GM21423 (cell line): ENCODE measurements around the gene POLG.

Experiments
- ATAC-seq: cut with Tn5 transposase; IDR thresholded peaks from one replicate; pipeline ENCODE4 v1.9.1; 2021; ENCODE audit warnings: mild to moderate bottlenecking, moderate library complexity; ENCODE audit not compliant: unreplicated experiment

POLG gene

DNA sequence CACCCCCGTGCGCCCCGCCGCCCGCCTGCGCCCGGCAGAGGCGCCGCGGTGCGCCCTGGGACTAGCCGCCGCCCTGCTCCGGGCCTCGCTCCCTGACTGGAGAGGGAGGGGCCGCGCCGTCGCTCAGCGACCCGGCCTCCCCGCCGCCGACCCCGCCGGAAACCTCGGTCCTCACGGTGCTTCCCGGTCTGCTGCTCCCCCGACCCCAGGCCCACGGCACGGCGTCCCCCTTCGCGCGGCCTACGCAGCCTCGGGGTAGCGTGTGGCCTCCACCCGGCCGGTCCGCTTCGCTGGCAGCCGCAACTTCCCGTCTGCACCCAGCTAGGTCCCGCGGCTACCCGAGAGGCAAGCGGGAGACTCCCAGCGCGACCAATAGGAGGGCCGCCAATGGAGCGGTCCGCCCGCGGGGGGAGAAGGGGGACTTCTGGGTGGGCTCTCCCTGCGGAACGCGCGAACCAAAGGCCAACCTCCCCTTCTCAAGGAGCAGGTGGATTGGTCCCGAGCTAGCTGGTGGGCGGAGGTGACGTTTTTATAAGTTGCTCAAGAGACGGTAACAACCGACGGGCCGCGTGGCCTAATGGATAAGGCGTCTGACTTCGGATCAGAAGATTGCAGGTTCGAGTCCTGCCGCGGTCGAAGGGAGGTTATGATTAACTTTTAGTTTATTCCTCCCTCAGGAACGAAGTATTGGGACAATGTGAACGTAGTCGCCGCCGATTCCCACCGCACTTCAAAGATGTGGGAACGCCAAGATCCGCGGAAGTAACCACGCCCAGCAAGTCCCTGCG is at the start of gene POLG:
Gene POLG (minus strand): TSS at position 315 of the 788 bp plus-strand sequence. CDS start 1,070 bp downstream, outside the sequence.
- peak; percentile 90 for ATAC-seq

DNA sequence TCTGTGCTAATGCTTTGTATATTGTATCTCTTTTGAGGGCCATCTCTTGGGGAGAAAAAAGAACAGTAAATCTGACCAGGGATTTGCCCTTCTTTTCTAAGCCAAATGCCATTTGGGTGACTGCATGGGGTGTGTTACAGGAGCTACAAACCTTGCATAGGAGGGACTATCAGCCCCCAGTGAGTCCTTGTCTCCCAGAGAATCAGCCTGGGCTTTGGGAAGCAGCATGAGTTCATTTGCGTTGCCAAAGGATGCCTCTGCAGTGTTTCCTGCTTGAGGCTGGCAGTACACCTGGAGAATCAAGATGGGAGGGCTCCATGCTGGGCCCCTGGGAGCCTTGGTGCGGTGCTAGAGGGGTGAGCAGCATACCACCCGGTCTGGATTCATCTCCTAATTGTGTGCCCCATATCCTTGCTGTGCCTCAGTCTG is 49.6 kb upstream of the POLG start:
- no peak for ATAC-seq

DNA sequence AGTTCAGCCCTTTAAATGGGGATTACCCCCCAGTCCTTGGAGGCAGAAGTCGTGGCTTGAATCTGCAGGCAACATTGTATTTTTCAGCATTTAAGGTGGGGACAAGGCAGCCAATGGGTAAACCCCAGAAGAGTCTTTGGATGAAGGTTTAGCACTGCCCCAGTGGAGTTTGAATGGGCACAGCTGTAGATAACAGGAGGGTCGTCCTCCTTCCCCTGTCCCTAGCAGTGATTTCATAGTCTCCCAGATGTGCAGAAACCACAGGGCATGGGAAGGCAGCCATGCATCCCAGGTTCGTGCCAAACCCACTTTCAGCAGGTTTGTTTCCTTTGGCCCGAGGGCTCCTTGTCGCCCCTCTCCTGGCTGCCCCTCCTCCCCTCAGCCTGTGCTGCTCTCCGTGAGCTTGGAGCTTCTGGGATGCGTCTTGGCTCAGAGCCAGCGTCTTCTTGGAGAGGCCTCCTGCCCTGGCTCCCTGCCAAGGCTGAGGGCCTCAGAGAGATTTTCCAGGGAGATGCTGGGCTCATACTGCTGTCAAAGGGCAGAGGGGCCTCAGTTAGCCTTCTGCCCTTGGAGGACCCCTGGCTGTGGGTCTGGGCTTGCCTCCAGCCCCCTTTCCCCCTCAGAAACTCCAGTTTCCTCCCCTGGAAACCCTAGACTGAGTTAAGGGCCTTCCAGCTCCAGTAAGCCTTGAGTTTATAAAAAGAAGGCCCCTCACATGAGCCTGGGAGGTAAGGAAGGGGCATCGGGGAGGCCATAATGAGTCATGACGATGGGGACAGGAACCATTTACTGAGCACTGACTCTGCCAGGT is 48.9 kb upstream of the POLG start:
- ATAC-seq = no peak

DNA sequence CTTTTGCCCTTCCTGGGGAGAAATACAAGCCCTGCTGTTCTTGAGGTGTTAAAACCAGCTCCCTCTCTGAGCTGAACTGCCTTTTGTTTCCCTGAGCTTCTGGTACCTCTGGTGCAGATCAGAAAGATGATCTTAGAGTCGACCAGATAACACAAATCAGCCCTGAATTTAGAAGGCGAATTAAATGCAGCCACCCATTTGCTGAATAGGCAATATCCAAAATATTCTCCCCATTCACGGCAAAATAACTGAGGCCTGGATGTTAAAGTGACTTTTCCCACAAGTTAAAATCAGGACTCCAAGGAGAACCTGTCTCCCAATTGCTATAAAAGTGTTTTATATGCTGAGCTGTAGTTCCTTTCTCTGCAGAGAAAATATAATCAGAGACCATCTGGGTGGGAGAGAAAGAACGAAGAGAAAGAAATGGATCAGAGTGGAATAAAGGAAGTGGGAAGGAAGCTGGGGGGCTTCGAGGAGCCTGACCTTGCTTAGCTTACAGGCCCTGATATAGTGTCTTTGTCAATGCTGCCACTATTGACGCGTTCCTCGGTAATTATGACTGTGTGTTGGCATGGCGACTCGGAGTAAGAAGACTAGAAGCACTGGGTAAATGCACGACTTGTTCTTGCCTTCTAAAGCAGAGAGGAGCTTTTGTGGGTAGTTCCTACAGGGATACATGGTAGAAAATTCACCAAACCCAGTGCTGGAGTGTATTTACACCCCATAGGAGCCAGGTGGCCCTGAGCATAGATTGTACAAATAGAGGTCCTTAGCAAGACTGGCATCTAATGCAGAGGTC is 47.5 kb upstream of the POLG start:
- ATAC-seq = no peak

DNA sequence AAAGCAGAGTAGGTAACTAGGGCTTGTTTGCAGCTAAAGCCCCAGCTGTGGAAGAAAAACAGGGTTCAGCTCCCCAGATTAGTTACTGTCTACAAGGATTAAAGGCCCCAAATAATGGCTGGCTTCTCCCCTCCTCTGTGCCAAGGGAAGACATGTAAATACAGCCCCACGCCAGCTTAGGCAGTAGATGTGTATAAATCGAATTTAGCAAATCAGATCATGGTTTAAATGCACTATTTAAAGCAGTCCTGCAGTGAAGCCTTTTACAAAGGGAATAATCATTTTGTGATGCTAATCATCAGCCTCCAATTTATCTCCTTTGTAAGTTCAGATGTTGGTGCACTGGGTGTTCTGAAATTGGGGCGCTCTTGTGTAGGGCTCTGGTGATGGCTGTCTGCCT is 46.7 kb upstream of the POLG start:
- no peak for ATAC-seq

DNA sequence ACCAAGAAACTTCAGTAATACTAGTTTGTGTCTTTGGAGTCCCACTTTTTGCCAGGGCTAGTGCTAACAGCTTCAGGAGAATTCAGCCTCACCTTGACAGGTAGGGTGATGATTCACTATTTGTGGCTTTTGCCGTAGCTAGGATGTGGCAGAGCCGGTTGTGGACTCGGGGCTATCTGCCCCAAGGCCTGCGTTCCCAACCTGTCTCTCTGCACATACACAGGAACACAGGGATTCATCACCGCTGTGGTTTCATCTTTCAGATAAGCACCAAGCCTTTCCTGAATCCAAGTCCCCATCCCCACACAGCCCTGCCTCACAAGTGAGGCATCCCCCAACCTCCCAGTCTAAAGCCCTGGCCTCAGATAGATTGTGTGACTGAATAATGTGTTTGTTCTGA is 45.2 kb upstream of the POLG start:
- no peak for ATAC-seq

DNA sequence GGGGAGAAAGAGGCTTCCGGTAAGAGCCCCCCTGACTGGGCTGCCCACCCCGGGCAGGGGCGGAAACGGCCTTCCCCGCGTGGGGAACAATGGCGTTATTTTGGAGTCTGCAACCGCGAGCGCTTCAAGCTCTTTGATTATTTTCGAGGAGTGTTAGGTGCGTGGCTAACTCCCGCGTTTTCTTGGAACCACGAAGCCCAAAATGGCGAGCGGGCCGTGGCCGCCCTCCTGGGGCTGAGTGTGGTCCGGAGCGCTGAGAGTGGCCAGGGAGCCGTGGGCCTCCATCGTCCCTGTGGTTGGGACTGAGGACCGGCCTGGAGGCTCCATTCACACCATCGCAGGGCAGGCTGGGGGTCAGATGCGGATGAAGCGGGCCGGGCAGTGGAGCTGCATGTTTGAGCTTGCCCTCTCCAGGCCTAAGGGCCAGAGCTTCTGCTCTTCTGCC is 44.6 kb upstream of the POLG start:
- no peak for ATAC-seq

DNA sequence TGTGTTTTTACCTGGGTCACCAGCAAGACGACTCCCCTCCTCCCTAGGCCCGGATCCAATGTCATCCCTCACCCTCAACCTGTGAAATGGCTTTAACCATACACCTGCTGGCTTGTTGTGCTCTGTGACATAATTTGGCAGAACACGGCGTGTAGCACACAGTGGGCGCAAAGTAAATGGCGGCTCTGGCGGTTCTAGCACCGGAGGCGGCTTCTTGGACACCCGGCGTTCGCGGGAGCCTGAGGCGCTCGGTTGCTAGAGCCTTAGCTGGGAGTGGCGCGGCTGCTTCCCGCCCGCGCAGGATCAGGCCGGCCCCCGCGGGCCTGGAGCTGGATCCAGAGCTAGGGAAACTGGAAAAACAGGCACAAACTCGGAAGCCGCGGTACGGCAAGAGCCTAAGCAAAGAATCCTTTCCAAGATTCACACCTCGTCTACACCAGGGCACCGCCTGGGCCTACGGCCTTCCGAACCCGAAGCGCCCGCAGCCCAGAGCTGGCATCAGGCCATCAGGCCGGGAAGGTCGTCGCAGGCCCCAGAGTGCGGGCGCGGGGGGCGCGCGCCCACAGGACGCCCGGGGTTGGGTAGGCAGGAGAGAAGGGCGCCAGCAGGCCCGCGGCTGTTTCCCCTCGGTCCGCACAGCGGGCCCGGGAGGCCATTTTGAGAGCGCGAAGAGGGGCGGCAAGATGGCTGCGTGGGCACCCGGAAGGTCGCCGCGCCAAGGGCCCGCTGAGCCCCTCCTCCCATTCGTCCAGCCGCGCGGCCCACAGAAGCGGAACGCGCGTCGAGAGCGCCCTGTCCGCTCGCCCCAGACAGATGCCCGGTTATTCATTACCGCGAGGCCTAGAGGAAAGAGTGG is 43.9 kb upstream of the POLG start:
- no peak for ATAC-seq

DNA sequence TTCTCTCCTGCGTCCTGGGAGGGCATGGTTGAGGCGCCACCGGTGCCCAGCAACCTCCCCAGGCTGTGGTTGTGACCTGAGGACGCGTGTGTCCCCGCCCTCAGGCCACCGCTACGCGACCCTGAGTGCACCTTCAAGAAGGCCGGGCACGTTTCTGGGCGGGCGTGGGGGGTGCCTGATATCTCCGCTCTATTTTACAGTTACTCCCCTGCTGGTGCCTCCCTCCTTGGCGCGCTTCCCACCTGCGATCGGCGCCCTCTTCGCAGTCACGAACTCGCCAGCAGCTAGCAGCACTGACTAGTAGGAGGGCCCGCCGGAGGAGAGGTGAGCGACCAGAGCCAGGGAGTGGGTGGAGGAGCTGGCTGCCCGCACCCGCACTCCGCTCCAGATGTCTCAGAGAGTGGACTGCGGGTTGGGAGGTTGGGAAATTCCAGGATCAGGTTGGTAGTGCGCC is 43.2 kb upstream of the POLG start:
- no peak for ATAC-seq

DNA sequence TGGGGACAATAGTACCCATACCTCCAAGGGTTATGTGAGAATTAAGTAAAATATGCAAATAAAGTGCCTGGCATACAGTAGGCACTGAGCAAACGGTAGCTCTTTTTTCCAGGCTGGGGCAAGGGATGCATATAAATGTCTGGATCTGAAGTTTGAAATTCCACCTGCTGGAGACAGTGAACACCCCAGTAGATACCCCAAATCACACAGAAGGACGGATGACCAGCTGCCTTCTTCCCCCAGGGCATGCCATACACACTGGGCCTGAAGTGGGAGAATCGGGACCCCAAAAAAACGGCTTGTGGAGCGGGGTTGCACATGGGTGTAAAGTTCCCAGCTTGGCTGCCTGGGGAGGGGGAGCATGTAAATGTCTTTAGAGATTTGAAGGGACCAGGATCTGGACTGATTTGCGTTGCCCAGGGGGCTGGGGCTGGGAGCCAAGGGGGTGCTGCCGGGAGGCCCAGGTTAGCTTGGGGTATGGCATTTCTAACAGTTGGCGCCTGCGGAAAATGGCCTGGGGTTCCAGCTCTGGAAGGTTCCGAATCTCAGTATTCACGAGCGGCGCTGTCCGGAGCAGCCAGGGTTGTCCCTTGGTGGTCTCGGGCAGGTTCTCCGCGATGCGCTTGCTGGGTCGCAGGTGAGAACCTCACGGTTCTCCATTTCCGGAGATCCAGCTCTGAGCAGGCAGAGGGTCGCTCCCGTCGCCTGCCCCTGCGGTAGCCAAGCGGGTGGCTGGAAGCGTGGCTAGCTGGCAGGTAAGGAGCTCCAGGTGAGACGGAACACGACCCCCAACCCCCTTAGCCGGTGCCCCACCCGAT is 42.6 kb upstream of the POLG start:
- ATAC-seq = no peak

DNA sequence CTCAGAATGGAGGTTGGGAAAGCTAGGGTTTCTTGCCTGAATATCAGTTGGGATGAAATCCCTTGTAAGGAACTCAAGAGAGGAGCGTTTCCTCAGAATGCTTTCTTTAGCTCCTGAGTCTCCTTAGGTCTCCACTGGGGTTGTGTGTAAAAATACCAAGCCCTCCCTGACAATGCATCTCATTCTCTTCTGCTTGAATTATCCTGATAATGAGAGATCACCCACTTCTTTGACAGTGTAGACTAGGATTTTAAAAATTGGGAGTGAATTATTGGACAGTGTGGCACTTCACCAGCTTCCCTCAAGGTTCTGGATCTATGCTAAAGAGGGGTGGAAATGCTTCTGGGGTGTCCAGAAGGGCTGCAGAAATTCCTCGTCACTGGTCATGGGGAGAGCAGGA is 41.8 kb upstream of the POLG start:
- no peak for ATAC-seq

DNA sequence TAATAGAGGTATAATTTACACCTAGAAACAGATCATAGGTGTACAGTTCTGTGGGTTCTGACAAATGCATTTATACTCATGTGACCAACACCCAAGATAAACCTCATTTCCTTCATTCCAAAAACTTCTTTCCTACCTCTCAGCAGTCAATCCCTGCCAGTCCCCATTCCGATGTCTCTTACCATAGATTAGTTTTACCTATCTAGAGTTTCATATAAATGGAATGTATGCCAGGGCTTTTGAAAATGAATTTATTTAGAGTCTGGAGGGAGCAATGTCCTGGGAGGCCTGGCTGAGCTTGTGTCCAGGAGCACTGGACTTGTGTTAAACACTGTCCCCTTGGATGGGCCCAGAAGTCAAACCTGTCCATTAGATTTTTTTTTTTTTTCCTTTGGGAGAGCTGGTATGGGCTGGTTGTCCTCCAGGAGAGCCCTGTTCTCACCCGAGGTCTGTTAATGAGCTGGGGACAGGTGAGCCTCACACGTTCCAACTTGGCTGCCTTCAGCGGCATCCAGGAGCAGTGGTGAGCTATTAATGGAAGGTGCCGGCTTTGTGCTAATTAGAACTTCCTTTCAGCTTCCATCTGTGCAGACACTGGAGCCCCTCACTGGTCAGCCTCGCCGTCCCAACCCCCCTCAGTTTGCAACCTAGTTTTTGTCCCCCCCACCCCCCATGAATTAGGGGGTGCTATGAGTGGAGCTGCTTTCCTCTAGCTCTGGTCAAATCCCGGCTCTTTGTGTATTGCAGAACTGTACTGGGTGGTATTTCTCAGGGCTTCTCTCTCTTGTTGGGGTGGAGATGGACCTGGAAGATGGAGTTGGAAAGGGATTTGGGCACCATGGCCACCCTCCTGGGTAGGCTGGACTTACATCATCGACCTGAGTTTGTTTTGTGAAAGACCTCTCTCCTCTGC is 40.7 kb upstream of the POLG start:
- ATAC-seq = no peak

DNA sequence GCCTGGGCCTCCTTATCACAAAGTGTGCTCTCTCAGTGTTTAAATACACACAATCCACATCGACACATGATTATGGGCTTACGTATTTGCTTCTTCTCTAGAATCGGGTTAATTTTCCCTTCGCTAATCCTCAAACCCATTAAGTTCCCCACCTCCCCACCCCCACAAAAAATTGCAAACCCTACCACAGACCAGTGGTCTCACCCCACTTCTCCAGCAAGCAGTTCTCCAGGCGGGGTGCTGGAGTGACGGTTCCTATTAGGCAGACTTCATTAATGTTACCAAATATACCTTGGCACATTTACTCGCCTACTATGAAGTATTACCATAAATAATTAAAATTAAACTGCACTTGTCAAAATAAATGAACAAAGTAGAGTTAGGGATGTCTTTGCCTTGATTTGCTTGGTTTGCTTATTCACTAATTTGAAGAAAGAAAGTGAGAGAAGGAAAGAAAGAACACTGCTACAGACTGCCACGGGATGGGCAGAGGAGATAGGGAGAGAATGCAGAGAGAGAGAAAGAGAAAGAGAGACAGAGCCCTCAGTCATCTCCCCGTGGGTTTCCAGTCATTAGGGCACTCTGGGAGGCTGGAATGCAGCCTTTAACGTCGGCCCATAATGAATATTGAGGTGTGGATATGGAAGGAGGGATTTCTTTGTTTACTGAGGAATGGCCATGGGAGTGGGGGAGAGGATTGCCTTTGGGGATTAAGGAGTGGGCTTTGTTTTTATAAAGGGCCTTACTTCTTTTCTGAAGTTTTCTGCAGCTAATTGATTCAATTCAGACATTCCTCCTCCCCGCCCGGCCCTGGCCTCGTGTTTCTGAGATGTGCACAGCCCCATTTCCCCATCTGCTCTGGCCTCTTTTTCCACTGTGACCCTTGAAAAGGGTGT is 39.7 kb upstream of the POLG start:
- ATAC-seq = no peak

DNA sequence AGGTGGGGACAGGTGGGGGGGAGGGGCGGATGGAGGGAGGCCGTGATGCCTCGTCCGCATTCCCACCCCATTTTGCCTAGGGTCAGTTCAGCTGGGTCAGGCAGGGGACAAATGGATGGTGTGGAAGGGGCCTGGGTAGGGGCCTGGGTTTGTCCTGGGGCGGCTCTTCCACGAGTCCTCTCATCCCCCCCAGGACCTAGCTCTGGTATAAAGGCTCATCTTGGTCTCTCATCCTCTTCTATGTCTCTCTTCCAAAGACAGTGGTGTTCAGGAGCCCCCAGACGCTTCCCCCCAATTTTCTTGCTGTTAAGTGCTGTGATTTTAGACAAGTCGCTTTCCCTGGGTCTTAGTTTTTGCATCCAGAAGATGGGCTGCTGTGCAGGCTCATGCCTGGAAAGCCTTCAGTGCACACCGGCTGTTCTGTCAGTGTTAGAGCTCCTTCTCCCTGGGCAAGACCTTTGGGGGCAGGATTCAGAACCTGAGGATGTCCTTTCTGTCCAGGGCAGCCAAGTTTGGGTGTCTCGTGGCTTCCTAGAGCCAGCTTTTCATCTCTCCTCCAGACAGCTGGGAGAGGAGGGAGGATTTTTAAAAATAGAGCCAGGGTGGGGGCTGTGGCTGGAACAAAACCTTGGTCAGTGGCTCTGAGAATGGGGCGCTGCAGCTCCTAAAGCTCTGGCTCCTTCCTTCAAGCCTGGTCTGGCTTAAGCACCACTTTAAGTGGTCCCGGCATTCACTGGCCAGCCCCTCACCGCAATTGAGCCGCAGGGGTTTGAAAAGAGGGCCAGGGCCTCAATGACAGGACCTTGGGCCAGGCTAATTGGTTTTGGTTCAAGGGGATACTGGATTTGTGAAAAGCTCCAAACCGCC is 37.7 kb upstream of the POLG start:
- ATAC-seq = no peak

DNA sequence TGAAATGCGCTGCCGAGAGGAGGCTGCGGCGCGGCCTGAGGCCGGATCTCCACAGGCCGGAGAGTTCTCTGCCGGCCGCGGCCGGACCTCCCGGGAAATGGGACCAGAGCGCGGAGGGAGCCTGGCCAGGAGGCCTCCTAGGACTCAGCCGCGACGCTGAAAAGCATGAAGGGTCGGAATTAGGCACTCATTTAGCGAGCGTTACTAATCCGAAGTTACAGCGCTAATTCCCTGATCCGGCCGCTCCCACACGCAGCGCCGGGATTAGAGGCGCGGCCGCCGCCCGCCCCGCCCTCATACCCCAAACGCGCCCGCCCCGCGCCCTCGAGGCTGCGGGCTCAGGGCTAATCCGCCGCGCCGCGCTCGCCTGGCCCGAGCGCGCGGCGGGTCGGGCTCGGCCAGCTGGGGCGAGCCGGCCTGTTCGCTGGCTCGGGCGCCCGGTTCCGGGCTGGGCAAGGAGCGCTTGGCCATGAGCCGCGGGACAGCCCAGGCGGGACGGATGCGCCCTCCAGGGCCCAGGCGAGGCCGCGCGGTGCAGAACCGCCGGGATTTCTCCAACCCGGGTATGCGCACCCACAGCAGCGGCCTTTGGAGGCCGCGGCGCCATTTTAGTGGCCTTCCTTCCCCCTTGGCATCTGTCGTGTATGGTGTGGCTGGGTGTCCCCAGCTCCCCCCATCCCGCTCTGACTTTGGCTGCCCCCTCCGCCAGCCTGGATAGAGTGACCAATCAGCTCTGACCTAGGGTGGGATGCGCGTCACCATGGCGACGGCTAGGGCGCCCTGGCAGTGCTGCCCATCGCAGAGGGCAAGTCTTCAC is 36.8 kb upstream of the POLG start:
- no peak for ATAC-seq

DNA sequence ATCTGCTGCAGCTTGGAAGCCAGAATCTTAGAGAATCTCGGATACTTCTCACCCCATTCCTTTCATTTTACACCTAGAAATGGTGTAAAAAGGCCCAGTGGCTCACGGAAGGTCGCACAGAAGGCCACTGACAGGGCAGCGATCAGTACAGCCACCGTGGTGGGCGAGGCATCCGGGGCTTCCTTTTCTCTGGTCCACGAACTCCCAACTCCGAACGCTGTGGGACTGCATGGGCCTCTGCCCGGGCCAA is 36.3 kb upstream of the POLG start:
- no peak for ATAC-seq
